ENCODE results near the gene NOXA1.

Gene NOXA1

GRCh38 chr9:137398561-137399468 is 24.4 kb upstream of the NOXA1 start:
- no peak overlapping the region for H3K4me2 ChIP-seq (ENCODE audit: low read length, poor library complexity, severe bottlenecking)
- H3K9ac ChIP-seq (ENCODE audit: low read length), result no peak overlapping the region
- no peak overlapping the region for H2BK5ac ChIP-seq (ENCODE audit: low read depth, low read length, poor library complexity, severe bottlenecking)
- H4K91ac ChIP-seq (ENCODE audit: low read length), result peak overlapping the region; percentile 69
- H3K14ac ChIP-seq (ENCODE audit: low read length in 2 of 2), result no peak overlapping the region
- H3K79me1 ChIP-seq (replicated peaks; ENCODE audit: low read length, poor library complexity, severe bottlenecking), result peaks cover 14% of the 10 kb centered on the region
- no peak overlapping the region for H3K18ac ChIP-seq (ENCODE audit: low read depth in 1 of 2, low read length in 2 of 2)
- WGBS, result 95% methylated on average over 60 of the region's 60 CpGs
- no peak overlapping the region for H3K4ac ChIP-seq (ENCODE audit: low read depth in 1 of 2, low read length in 2 of 2)
- H3K27me3 ChIP-seq (ENCODE audit: control insufficient read depth in 1 of 2, insufficient read depth in 1 of 2, low read length in 2 of 2), result no peaks in the 10 kb centered on the region
- no peak overlapping the region for H2BK12ac ChIP-seq (ENCODE audit: low read length in 2 of 2)
- H4K8ac ChIP-seq (ENCODE audit: low read length), result no peak overlapping the region
- peaks cover 0 to 26% of the 10 kb centered on the region in 2 experiments for H3K36me3 ChIP-seq (ENCODE audit: control insufficient read depth in 1 of 2, insufficient read depth in 2 of 2, low read depth in 1 of 2, low read length in 2 of 2)
- H2AK5ac ChIP-seq (ENCODE audit: low read length, severe bottlenecking), result no peak overlapping the region
- H2AFZ ChIP-seq (ENCODE audit: low read depth, low read length), result no peak overlapping the region
- DNase-seq, result no peak
- H3K23ac ChIP-seq (ENCODE audit: low read length in 2 of 2), result no peak overlapping the region
- H2BK15ac ChIP-seq (ENCODE audit: low read depth, poor library complexity, severe bottlenecking), result no peak overlapping the region
- peaks cover 17% of the 10 kb centered on the region for H3K4me1 ChIP-seq (ENCODE audit: control insufficient read depth, insufficient read depth, low read depth, low read length)
- peaks cover 2% of the 10 kb centered on the region for H3K9me3 ChIP-seq (ENCODE audit: control insufficient read depth, low read length)
- H2BK120ac ChIP-seq (ENCODE audit: low read depth, low read length), result no peak overlapping the region
- H3K27ac ChIP-seq (ENCODE audit: low read length, poor library complexity, severe bottlenecking), result no peak overlapping the region
- H3K4me3 ChIP-seq (ENCODE audit: insufficient read depth in 1 of 2, low read depth in 1 of 2, low read length in 2 of 2), result no peak overlapping the region

- Histone ChIP-seq H2BK15ac (ENCODE audit: low read depth, poor library complexity, severe bottlenecking) (no peak overlapping the region), H3K79me1 (replicated peaks; ENCODE audit: low read length, poor library complexity, severe bottlenecking) (peaks cover 28% of the 10 kb centered on the region), H3K18ac (ENCODE audit: low read depth in 1 of 2, low read length in 2 of 2) (no peak overlapping the region), H3K4me3 (ENCODE audit: insufficient read depth in 1 of 2, low read depth in 1 of 2, low read length in 2 of 2) (no peak overlapping the region), H2BK12ac (ENCODE audit: low read length in 2 of 2) (no peak overlapping the region), H3K36me3 (ENCODE audit: control insufficient read depth in 1 of 2, insufficient read depth in 2 of 2, low read depth in 1 of 2, low read length in 2 of 2) (peaks cover 0 to 20% of the 10 kb centered on the region in 2 experiments), H3K27me3 (ENCODE audit: control insufficient read depth in 1 of 2, insufficient read depth in 1 of 2, low read length in 2 of 2) (no peaks in the 10 kb centered on the region), H3K14ac (ENCODE audit: low read length in 2 of 2) (peak overlapping the region in 1 of 2 experiments; percentile 9), H3K4me1 (ENCODE audit: control insufficient read depth, insufficient read depth, low read depth, low read length) (peaks cover 22% of the 10 kb centered on the region), H3K9me3 (ENCODE audit: control insufficient read depth, low read length) (no peaks in the 10 kb centered on the region), H2BK120ac (ENCODE audit: low read depth, low read length) (no peak overlapping the region), H2BK5ac (ENCODE audit: low read depth, low read length, poor library complexity, severe bottlenecking) (no peak overlapping the region), H2AK5ac (ENCODE audit: low read length, severe bottlenecking) (no peak overlapping the region), H4K91ac (ENCODE audit: low read length) (no peak overlapping the region), H2AFZ (ENCODE audit: low read depth, low read length) (no peak overlapping the region), H3K4ac (ENCODE audit: low read depth in 1 of 2, low read length in 2 of 2) (no peak overlapping the region), H4K8ac (ENCODE audit: low read length) (no peak overlapping the region), H3K9ac (ENCODE audit: low read length) (no peak overlapping the region), H3K23ac (ENCODE audit: low read length in 2 of 2) (no peak overlapping the region), H3K4me2 (ENCODE audit: low read length, poor library complexity, severe bottlenecking) (no peak overlapping the region), H3K27ac (ENCODE audit: low read length, poor library complexity, severe bottlenecking) (no peak overlapping the region)
- DNase-seq, result no peak
- WGBS, result 97% methylated on average over 10 of the region's 11 CpGs
Measured at GRCh38 chr9:137402746-137403145, 20.4 kb upstream of the NOXA1 start.

- Histone ChIP-seq H4K8ac (ENCODE audit: low read length) (no peak overlapping the region), H3K9me3 (ENCODE audit: control insufficient read depth, low read length) (no peaks in the 10 kb centered on the region), H3K4ac (ENCODE audit: low read depth in 1 of 2, low read length in 2 of 2) (no peak overlapping the region), H3K9ac (ENCODE audit: low read length) (no peak overlapping the region), H2BK15ac (ENCODE audit: low read depth, poor library complexity, severe bottlenecking) (no peak overlapping the region), H2BK120ac (ENCODE audit: low read depth, low read length) (no peak overlapping the region), H3K27me3 (ENCODE audit: control insufficient read depth in 1 of 2, insufficient read depth in 1 of 2, low read length in 2 of 2) (no peaks in the 10 kb centered on the region), H3K18ac (ENCODE audit: low read depth in 1 of 2, low read length in 2 of 2) (no peak overlapping the region), H3K14ac (ENCODE audit: low read length in 2 of 2) (peak overlapping the region in 1 of 2 experiments; percentile 9), H3K4me3 (ENCODE audit: insufficient read depth in 1 of 2, low read depth in 1 of 2, low read length in 2 of 2) (no peak overlapping the region), H2AK5ac (ENCODE audit: low read length, severe bottlenecking) (no peak overlapping the region), H2BK12ac (ENCODE audit: low read length in 2 of 2) (no peak overlapping the region), H3K79me1 (replicated peaks; ENCODE audit: low read length, poor library complexity, severe bottlenecking) (peaks cover 26% of the 10 kb centered on the region), H4K91ac (ENCODE audit: low read length) (no peak overlapping the region), H3K27ac (ENCODE audit: low read length, poor library complexity, severe bottlenecking) (no peak overlapping the region), H3K36me3 (ENCODE audit: control insufficient read depth in 1 of 2, insufficient read depth in 2 of 2, low read depth in 1 of 2, low read length in 2 of 2) (peaks cover 0 to 20% of the 10 kb centered on the region in 2 experiments), H3K4me1 (ENCODE audit: control insufficient read depth, insufficient read depth, low read depth, low read length) (peaks cover 19% of the 10 kb centered on the region), H2AFZ (ENCODE audit: low read depth, low read length) (no peak overlapping the region), H3K23ac (ENCODE audit: low read length in 2 of 2) (no peak overlapping the region), H2BK5ac (ENCODE audit: low read depth, low read length, poor library complexity, severe bottlenecking) (no peak overlapping the region), H3K4me2 (ENCODE audit: low read length, poor library complexity, severe bottlenecking) (no peak overlapping the region)
- DNase-seq, result no peak
- 94% methylated on average over 15 of the region's 15 CpGs for WGBS
Measured at GRCh38 chr9:137403269-137403668, 19.9 kb upstream of the NOXA1 start.

- DNase-seq, result no peak
- H4K8ac ChIP-seq (ENCODE audit: low read length), result peak overlapping the region; percentile 29
- H3K79me1 ChIP-seq (replicated peaks; ENCODE audit: low read length, poor library complexity, severe bottlenecking), result peaks cover 24% of the 10 kb centered on the region
- no peak overlapping the region for H4K91ac ChIP-seq (ENCODE audit: low read length)
- no peak overlapping the region for H3K4me2 ChIP-seq (ENCODE audit: low read length, poor library complexity, severe bottlenecking)
- peaks cover 0 to 19% of the 10 kb centered on the region in 2 experiments for H3K36me3 ChIP-seq (ENCODE audit: control insufficient read depth in 1 of 2, insufficient read depth in 2 of 2, low read depth in 1 of 2, low read length in 2 of 2)
- no peak overlapping the region for H3K18ac ChIP-seq (ENCODE audit: low read depth in 1 of 2, low read length in 2 of 2)
- H2BK12ac ChIP-seq (ENCODE audit: low read length in 2 of 2), result no peak overlapping the region
- H2BK120ac ChIP-seq (ENCODE audit: low read depth, low read length), result no peak overlapping the region
- H3K4me1 ChIP-seq (ENCODE audit: control insufficient read depth, insufficient read depth, low read depth, low read length), result peaks cover 24% of the 10 kb centered on the region
- H3K4me3 ChIP-seq (ENCODE audit: insufficient read depth in 1 of 2, low read depth in 1 of 2, low read length in 2 of 2), result no peak overlapping the region
- H3K9ac ChIP-seq (ENCODE audit: low read length), result no peak overlapping the region
- no peak overlapping the region for H2BK5ac ChIP-seq (ENCODE audit: low read depth, low read length, poor library complexity, severe bottlenecking)
- no peaks in the 10 kb centered on the region for H3K27me3 ChIP-seq (ENCODE audit: control insufficient read depth in 1 of 2, insufficient read depth in 1 of 2, low read length in 2 of 2)
- no peak overlapping the region for H2AK5ac ChIP-seq (ENCODE audit: low read length, severe bottlenecking)
- no peak overlapping the region for H3K14ac ChIP-seq (ENCODE audit: low read length in 2 of 2)
- H3K23ac ChIP-seq (ENCODE audit: low read length in 2 of 2), result no peak overlapping the region
- WGBS, result 95% methylated on average over 24 of the region's 24 CpGs
- H2BK15ac ChIP-seq (ENCODE audit: low read depth, poor library complexity, severe bottlenecking), result no peak overlapping the region
- H3K4ac ChIP-seq (ENCODE audit: low read depth in 1 of 2, low read length in 2 of 2), result no peak overlapping the region
- H2AFZ ChIP-seq (ENCODE audit: low read depth, low read length), result no peak overlapping the region
- H3K27ac ChIP-seq (ENCODE audit: low read length, poor library complexity, severe bottlenecking), result no peak overlapping the region
- H3K9me3 ChIP-seq (ENCODE audit: control insufficient read depth, low read length), result no peaks in the 10 kb centered on the region
Measured at GRCh38 chr9:137404961-137405567, 18.1 kb upstream of the NOXA1 start.
